Dendritic cell treated with granulocyte-macrophage colony-stimulating factor and Interleukin-4, amounts not matched to agents 40 ng/mL and 50 ng/mL, for 4 days (primary cell): ENCODE measurements around the gene LGI1.

ENCODE experiments used
- H3K27ac Mint-ChIP-seq: one replicate; pipeline ENCODE4 v1.8.0; 2022; ENCODE audit warnings: mild to moderate bottlenecking, mixed read lengths
- H3K27me3 Mint-ChIP-seq: one replicate; pipeline ENCODE4 v1.8.0; 2022; ENCODE audit warnings: mild to moderate bottlenecking, mixed read lengths
- H3K36me3 Mint-ChIP-seq: one replicate; pipeline ENCODE4 v1.8.0; 2022; ENCODE audit warnings: low read depth, mixed read lengths
- H3K4me1 Mint-ChIP-seq: one replicate; pipeline ENCODE4 v1.8.0; 2022; ENCODE audit warnings: low read depth, mixed read lengths
- H3K4me3 Mint-ChIP-seq: one replicate; pipeline ENCODE4 v1.8.0; 2022; ENCODE audit warnings: mild to moderate bottlenecking, moderate library complexity, mixed read lengths
- H3K9me3 Mint-ChIP-seq: one replicate; pipeline ENCODE4 v1.8.0; 2022; ENCODE audit warnings: mixed read lengths
- intact Hi-C: fragments of 100-400 bp; cut with micrococcal nuclease; formaldehyde crosslinking; loops from one replicate; pipeline ENCODE4 v1.15.0; 2022

Gene LGI1

DNA sequence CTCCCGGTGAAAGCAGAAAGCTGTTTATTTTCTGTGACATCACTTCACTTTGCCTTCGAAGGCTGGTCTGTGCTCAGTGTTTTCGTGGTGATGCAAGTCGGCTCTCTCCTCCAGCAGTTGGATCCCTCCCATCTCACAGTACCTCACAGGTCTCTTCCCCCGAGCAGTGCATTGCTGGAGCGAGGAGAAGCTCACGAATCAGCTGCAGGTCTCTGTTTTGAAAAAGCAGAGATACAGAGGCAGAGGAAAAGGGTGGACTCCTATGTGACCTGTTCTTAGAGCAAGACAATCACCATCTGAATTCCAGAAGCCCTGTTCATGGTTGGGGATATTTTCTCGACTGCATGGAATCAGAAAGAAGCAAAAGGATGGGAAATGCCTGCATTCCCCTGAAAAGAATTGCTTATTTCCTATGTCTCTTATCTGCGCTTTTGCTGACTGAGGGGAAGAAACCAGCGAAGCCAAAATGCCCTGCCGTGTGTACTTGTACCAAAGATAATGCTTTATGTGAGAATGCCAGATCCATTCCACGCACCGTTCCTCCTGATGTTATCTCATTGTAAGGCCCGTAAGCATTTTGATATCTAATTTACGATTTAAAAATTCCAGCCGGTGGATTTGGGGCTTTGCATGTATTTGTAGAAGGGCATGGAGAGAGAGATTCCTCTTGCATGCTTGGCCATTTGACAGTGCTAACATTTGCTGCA is at the start of gene LGI1:
LGI1 (plus strand) TSS at position 136 of the 707 bp plus-strand sequence; CDS start at position 345, 209 bp downstream.
- intact Hi-C loops = no loop called here
- H3K27ac Mint-ChIP-seq = no peak within 1 kb of the TSS
- H3K27me3 Mint-ChIP-seq = peaks cover 58% of the 10 kb centered on the region
- no peak within 1 kb of the TSS for H3K4me3 Mint-ChIP-seq
- no peaks in the 10 kb centered on the region for H3K36me3 Mint-ChIP-seq
- H3K9me3 Mint-ChIP-seq = no peaks in the 10 kb centered on the region
- peaks cover 4% of the 10 kb centered on the region for H3K4me1 Mint-ChIP-seq

DNA sequence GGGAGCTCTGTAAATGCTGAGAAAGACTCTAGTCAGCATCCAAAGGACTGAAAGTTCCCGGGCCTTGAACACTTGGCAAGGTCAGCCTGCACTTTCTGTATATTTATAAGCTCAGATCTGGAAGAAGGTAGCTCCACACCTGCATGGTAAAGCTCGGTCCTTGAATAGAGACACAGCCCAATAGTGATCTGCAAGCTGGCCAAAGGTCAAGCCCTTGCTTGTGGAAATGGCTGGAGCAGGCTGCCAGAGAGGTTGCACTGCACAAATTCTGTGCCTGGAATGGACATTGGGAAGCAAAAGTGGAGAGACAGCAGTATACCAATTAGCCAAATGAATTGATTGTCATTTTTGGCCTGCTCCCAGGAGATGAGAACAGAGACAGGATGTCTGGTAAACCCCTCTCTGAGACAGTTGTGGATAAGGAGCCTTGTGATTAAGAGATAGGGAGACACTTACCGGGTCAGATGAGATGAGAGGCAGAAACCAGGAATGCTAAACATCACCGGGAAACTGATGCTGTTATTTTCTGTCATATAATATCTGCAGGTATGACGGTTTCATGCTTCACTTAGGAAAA is 47.3 kb upstream of the LGI1 start:
- H3K9me3 Mint-ChIP-seq = no peaks in the 10 kb centered on the region
- intact Hi-C loops = no loop called here
- peaks cover 1% of the 10 kb centered on the region for H3K27me3 Mint-ChIP-seq
- no peak overlapping the region for H3K4me3 Mint-ChIP-seq
- H3K4me1 Mint-ChIP-seq = peaks cover 5% of the 10 kb centered on the region
- H3K36me3 Mint-ChIP-seq = no peaks in the 10 kb centered on the region
- no peak overlapping the region for H3K27ac Mint-ChIP-seq

DNA sequence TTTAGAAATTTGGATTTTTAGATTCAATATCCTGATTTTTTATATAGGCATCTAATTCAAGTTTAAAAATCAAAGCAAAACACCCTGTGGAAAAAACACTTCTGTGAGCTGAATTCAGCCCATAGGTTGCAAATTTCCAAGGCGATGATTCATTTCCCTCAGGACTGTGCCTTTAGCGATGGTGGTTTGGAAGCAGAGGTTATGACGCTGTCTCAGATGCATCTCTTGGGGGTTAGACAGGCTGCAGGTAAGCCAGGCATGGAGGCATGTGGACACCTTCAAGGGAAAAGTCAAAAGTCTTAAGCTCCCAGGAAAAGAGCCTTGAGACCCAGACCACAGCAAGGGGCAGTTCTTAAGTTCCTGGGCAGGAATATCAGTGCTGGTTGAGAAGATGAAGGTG is 45.8 kb upstream of the LGI1 start:
- Mint-ChIP-seq H3K27me3 (peaks cover 1% of the 10 kb centered on the region), H3K4me3 (no peak overlapping the region), H3K4me1 (peaks cover 10% of the 10 kb centered on the region), H3K36me3 (no peaks in the 10 kb centered on the region), H3K9me3 (no peaks in the 10 kb centered on the region), H3K27ac (no peak overlapping the region)
- intact Hi-C loops = no loop called here

DNA sequence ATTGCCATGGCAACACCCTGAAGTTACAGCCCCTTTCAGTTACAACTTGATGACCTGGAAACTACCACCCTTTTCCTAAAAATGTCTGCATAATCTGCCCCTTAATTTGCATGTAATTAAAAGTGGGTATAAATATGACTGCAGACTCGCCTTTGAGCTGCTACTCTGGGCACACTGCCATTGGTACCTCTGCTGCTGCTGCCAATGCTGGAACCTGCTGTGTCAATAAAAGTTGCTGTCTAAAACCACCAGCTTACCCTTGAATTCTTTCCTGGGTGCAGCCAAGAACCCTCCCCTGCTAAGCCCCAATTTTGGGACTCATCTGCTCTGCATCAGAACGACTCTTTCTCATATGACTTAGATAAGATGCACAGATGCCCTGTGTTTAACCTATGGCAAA is 45.1 kb upstream of the LGI1 start:
- Mint-ChIP-seq H3K4me1 (peaks cover 10% of the 10 kb centered on the region), H3K4me3 (no peak overlapping the region), H3K36me3 (no peaks in the 10 kb centered on the region), H3K27me3 (no peaks in the 10 kb centered on the region), H3K27ac (no peak overlapping the region), H3K9me3 (no peaks in the 10 kb centered on the region)
- intact Hi-C loops = no loop called here

DNA sequence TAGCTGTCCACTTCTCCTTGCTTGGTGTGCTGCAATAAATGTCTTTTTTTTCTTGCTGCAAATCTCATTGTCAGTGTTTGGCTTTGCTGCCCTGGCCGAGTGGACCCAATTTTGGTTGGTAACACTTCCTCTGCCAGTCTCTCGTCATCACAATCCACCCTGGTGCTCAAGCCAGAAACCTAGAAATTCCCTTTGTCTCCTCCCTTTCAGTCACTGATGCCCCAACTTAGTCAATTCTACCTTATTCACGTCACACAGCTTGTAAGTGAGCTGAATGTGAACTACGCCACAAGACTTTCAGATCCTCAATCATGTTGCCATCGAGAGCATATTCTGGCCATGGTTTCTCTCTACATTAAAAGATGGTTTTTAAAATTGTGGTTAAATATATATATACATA is 42.4 kb upstream of the LGI1 start:
- peaks cover 25% of the 10 kb centered on the region for H3K4me1 Mint-ChIP-seq
- intact Hi-C loops = no loop called here
- H3K4me3 Mint-ChIP-seq = no peak overlapping the region
- no peaks in the 10 kb centered on the region for H3K36me3 Mint-ChIP-seq
- no peaks in the 10 kb centered on the region for H3K9me3 Mint-ChIP-seq
- peaks cover 7% of the 10 kb centered on the region for H3K27me3 Mint-ChIP-seq
- no peak overlapping the region for H3K27ac Mint-ChIP-seq

DNA sequence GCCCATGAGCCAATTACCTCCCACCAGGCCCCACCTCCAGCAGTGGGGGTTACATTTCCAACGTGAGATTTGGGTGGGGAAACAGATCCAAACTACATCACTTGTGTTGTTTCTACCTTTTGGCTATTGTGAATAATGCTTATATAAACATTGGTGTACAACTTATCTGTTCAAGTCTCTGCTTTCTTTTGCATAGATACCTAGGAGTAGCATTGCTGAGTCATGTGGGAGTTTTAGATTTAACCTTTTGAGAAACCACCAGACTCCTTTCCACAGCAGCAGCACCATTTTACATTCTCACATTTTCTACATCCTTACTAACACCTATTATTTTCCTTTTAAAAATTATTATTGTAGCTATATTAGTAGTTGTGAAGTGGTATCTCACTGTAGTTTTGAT is 41.0 kb upstream of the LGI1 start:
- Mint-ChIP-seq H3K4me1 (peaks cover 31% of the 10 kb centered on the region), H3K36me3 (no peaks in the 10 kb centered on the region), H3K27ac (no peak overlapping the region), H3K27me3 (peaks cover 11% of the 10 kb centered on the region), H3K4me3 (no peak overlapping the region), H3K9me3 (no peaks in the 10 kb centered on the region)
- intact Hi-C loops = no loop called here

DNA sequence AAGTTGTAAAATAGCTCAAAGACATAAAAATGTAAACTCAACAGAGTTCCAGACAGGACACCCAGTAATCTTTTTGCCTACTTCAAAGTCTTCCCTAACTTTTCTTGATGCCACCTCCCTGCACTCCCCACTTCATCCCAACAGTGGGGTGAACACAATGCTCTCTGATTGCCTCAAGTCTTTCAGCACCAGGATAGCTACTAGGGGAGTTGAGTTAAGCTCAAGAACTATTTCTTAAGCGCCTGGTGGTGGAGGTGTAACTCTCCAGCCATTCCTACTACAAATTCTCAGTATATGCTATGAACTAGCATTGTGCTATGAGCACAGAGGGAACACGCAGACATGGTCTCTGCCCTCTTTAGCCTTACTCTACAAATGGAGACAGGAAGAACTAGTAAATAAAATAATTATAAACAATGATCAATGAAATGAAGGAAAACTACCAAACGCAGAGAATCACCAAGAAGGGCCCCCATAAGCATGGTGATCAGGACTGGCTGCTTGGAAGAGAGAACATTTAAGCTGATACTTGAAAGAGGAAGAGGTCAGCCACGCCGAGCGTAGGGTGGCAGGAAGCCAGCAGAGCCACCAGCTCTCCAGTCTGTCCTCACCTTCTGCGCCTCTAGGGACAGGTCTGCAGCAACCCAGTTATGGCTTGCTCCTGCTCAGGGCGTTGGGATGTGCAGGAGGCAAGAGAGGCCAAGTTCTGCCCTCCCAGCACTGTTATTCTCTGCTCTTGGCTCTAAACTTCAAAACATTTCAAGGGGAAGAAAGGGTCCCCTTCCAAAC is 38.6 kb upstream of the LGI1 start:
- H3K4me3 Mint-ChIP-seq = no peak overlapping the region
- H3K9me3 Mint-ChIP-seq = no peaks in the 10 kb centered on the region

DNA sequence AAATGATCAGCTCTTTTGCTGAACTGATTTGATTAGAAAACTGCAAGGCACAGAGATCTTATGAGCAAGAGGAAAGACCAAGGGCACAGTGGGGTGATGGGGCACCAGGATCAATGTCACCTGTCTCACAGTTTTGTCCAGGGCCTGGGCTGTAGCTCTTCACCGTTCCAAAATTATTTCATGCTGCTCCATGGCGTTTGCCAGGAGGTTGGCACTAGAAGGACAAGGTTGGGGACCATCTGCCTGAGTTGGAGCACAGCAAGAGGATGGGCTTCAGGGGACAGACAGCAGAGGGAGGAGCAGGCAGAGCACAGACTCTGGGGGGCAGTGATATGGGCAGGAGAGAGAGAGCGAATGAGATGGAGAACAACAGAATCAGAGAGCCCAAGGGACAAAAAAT is 37.8 kb upstream of the LGI1 start:
- Mint-ChIP-seq H3K36me3 (no peaks in the 10 kb centered on the region), H3K4me3 (no peak overlapping the region), H3K9me3 (no peaks in the 10 kb centered on the region), H3K4me1 (peaks cover 42% of the 10 kb centered on the region), H3K27ac (no peak overlapping the region), H3K27me3 (peaks cover 18% of the 10 kb centered on the region)
- intact Hi-C loops = no loop called here

More for the DNA sequence above, 38.6 kb upstream of the LGI1 start:
- Mint-ChIP-seq H3K4me1 (peaks cover 42% of the 10 kb centered on the region), H3K36me3 (no peaks in the 10 kb centered on the region), H3K27me3 (peaks cover 16% of the 10 kb centered on the region), H3K27ac (no peak overlapping the region)
- intact Hi-C loops = no loop called here

DNA sequence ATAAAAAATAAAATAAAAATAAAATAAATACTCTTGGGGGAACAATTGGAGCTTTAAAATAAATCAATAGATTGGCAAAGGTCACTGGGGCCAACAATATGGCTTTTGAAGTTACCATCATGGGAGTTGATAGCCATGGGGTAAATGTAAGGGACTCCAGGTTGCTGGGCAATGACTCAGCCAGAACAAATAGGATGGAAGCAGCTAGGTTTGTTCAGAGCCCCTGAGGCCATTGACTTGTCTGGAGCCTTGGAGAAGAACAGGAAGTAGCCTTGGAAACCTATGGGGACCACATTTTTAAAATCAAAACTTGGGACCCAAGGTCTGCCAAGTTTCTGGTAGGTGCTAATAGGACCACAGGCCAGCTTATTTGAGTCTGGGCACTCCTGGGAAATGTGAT is 35.2 kb upstream of the LGI1 start:
- intact Hi-C loops = no loop called here
- H3K36me3 Mint-ChIP-seq = no peaks in the 10 kb centered on the region
- peaks cover 32% of the 10 kb centered on the region for H3K4me1 Mint-ChIP-seq
- no peak overlapping the region for H3K4me3 Mint-ChIP-seq
- H3K9me3 Mint-ChIP-seq = no peaks in the 10 kb centered on the region
- peaks cover 37% of the 10 kb centered on the region for H3K27me3 Mint-ChIP-seq
- no peak overlapping the region for H3K27ac Mint-ChIP-seq

DNA sequence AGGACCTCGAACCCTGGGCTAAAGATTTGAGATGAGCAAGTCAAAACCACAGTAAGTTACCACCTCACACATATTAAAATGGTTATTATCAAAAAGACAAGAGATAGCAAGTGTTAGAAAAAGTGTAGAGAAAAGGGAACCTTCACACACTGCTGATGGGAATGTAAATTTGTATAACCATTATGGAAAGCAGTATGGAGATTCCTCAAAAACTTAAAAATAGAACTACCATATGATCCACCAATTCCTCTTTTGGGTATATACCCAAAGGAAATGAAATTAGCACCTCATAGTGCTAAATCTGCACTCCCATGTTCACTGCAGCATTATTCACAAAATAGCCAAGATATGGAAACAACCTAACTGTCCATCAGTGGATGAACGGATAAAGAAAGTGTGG is 34.6 kb upstream of the LGI1 start:
- no peaks in the 10 kb centered on the region for H3K36me3 Mint-ChIP-seq
- H3K4me3 Mint-ChIP-seq = no peak overlapping the region
- H3K9me3 Mint-ChIP-seq = no peaks in the 10 kb centered on the region
- intact Hi-C loops = no loop called here
- peaks cover 32% of the 10 kb centered on the region for H3K4me1 Mint-ChIP-seq
- no peak overlapping the region for H3K27ac Mint-ChIP-seq
- H3K27me3 Mint-ChIP-seq = peaks cover 40% of the 10 kb centered on the region

DNA sequence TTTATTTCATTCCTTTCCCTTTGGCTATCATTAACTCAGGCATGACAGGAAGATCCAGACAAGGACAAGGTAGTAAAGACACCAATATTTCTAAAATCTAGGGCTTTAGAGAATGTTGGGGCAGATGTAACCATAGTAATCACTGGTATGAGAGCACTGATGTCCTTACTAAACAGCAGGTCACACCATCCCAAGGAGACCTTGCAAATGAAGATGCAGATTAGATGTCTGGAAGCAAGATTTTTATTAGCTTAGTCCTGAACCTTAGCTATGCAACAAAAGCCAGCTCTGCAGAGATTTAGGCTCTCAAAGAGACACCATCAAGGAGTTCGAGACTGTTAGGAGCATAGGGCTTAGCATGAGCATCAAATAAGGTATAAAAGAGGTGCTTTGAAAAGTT is 31.7 kb upstream of the LGI1 start:
- intact Hi-C loops = no loop called here
- Mint-ChIP-seq H3K27ac (no peak overlapping the region), H3K9me3 (no peaks in the 10 kb centered on the region), H3K36me3 (no peaks in the 10 kb centered on the region), H3K4me3 (no peak overlapping the region), H3K27me3 (peaks cover 38% of the 10 kb centered on the region), H3K4me1 (peaks cover 13% of the 10 kb centered on the region)

DNA sequence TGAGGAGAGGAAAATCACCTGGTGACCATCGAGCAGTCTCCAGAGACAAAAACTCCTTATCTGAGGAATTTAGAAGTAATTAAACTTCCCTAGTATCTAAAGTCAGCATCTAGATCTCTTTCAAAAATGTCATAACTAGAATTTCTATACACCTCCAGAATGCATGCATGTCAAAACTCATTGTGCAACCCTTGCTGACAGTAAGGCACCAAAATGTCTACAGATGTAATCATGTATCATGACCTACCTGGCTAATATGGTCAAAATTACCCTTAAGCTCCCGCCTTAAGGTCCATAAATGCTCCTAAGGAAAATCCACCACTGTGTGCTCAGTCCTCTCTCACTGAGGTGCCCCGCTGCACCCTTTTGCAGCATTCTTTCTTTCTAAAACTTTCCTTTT is 16.4 kb upstream of the LGI1 start:
- Mint-ChIP-seq H3K4me1 (peaks cover 62% of the 10 kb centered on the region), H3K36me3 (no peaks in the 10 kb centered on the region), H3K27ac (no peak overlapping the region), H3K4me3 (no peak overlapping the region), H3K27me3 (peaks cover 17% of the 10 kb centered on the region), H3K9me3 (peaks cover 8% of the 10 kb centered on the region)
- intact Hi-C loops = loop anchor here (10.0 kb wide), 1 partner anchor 73 kb away; no protein-coding TSS in a partner anchor

DNA sequence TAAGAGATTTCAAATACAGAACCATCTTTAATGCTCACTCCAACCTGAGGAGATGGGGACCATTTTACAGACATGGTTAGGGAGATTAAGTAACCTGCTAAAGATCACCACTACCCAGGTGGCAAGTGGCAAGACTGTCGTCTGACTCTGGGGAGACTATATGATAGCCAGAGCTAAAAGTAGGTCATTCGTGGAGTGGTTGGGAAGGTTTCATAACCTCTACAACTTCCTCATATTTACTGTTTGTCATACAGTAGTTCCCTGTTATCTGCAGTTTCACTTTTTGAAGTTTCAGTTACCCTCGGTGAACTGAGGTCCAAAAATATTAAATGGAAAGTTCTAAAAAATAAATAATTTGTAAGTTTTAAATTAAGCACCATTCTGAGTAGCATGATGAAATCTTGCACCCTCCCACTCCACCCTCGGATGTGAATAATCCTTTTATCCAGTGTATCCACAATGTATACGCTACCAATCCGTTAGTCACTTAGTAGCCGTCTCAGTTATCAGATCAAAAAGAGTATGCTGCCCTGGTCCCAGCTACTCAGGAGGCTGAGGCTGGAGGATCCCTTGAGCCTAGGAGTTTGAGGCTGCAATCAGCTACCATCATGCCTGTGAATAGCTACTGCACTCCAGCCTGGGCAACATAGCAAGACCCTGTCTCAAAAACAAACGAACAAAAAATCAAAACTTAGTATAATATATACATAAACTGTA is 14.9 kb upstream of the LGI1 start:
- no peak overlapping the region for H3K27ac Mint-ChIP-seq
- peaks cover 8% of the 10 kb centered on the region for H3K9me3 Mint-ChIP-seq
- intact Hi-C loops = loop anchor here (2.0 to 10.0 kb wide), 2 partner anchors 40 to 72 kb away; partner anchors contain the start of gene FRA10AC1
- no peaks in the 10 kb centered on the region for H3K36me3 Mint-ChIP-seq
- H3K27me3 Mint-ChIP-seq = peaks cover 6% of the 10 kb centered on the region
- H3K4me1 Mint-ChIP-seq = peaks cover 69% of the 10 kb centered on the region
- H3K4me3 Mint-ChIP-seq = no peak overlapping the region
